GM06990 (cell line): ENCODE data around the gene LPCAT2.

Source experiments
- DNase-seq: peaks from one replicate; pipeline ENCODE4 v3.0.0-alpha.2; 2011; ENCODE audit not compliant: insufficient read length; ENCODE audit errors: extremely low read depth
- H3K27me3 ChIP-seq: replicated peaks from 2 replicates; pipeline ENCODE4 v1.6.0; 2011; ENCODE audit warnings: low read length; ENCODE audit not compliant: control insufficient read depth, insufficient read depth
- H3K36me3 ChIP-seq: 2 replicates; pipeline ENCODE4 v1.5.1; 2011; ENCODE audit warnings: low read length; ENCODE audit not compliant: control insufficient read depth, insufficient read depth
- H3K4me3 ChIP-seq: replicated peaks from 2 replicates; pipeline ENCODE4 v1.5.1; 2011; ENCODE audit warnings: low read depth, mild to moderate bottlenecking, control low read depth, low read length
- CTCF ChIP-seq: IDR thresholded peaks from 2 replicates; pipeline ENCODE4 v1.5.1; 2011; ENCODE audit warnings: low read length, control low read depth, mild to moderate bottlenecking, inconsistent platforms; ENCODE audit not compliant: insufficient read depth, poor library complexity, severe bottlenecking

Gene LPCAT2

GRCh38 chr16:55491691-55492090 lies 17.2 kb upstream of the LPCAT2 start:
- H3K27me3 ChIP-seq, result peaks cover 2% of the 10 kb centered on the region
- no peak for TF ChIP-seq CTCF
- H3K4me3 ChIP-seq, result no peak overlapping the region
- no peaks in the 10 kb centered on the region for H3K36me3 ChIP-seq
- no peak for DNase-seq

DNA sequence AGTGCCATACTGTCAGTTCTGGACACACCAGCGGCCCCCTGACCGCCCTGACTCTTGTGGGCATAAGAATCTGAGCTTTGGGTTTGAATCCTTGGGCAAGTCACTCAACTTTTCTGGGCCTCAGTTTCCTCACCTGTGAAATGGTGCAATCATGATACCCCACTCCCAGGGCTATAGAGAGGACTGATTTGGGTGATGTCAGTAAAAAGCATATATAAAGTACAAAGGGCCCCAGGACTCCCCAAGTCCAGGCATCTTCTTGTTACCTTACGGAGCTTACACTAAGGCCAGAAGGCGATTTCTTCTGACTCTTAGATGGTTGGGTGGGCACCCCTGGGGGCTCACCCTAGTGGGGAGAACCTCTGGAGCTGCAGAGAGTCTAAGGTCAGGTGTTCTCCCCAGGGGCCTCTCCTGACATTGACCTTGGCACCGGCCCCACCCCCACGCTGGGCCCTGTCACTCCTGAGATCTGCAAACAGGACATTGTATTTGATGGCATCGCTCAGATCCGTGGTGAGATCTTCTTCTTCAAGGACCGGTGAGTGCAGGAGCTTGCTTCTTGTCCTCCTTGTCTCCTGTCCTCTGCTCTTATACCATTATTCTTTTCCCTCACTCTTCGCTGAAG lies 16.0 kb upstream of the LPCAT2 start:
- Histone ChIP-seq H3K36me3 (no peaks in the 10 kb centered on the region), H3K4me3 (no peak overlapping the region), H3K27me3 (peaks cover 2% of the 10 kb centered on the region)
- no peak for DNase-seq
- no peak for TF ChIP-seq CTCF

DNA sequence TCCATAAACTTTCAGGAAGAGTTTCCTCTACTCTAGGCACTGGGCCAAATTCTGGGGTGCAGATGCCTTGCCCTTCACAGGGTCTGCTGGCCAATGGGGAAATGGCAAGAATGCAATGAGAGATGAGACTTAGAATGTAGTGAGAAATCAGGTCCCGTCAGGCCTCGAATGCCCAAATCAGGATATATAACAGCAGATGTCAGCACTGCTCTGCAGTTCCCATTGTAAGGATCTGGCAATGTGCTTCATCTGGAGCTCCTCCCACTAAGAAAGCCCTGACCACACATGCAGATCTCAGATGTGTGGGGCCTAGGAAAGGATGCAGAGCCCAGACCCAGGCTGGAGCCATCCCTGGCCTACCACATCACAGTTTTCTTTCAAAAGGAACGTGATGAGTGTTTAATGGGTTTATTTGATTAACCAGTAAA lies 13.9 kb upstream of the LPCAT2 start:
- TF ChIP-seq CTCF, result no peak
- no peak for DNase-seq
- no peak overlapping the region for H3K4me3 ChIP-seq
- no peaks in the 10 kb centered on the region for H3K36me3 ChIP-seq
- peaks cover 2% of the 10 kb centered on the region for H3K27me3 ChIP-seq

DNA sequence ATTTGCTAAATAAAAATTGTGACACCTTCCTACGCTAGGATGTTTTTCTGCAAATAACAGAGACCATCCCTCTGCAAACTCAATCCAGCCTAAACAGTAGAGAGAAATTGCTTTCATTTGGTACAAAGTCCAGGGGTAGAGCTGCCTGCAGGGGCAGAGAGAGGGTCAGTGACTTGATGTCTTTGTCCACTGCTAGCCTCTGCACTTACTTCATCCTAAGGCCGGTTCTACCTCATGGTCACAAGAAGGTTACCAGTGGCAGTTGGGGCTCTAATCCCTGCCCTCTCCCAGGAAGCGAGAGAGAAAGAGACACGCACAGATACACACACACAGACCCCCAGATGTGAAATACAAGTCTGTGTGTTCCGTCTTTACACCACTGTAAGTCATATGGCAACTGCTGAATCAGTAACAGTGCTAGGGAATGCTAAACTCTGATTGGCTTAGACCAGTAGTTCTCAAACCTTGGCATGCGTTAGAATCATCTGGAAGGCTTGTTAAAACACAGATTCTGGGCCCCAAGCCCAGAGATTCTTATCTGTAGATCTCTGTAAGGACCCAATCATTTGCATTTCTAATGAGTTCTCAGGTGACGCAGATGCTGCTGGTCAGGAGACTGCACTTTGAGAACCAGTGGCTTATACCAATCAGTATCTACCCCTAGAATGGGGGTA lies 13.1 kb upstream of the LPCAT2 start:
- no peak for TF ChIP-seq CTCF
- H3K36me3 ChIP-seq, result no peaks in the 10 kb centered on the region

DNA sequence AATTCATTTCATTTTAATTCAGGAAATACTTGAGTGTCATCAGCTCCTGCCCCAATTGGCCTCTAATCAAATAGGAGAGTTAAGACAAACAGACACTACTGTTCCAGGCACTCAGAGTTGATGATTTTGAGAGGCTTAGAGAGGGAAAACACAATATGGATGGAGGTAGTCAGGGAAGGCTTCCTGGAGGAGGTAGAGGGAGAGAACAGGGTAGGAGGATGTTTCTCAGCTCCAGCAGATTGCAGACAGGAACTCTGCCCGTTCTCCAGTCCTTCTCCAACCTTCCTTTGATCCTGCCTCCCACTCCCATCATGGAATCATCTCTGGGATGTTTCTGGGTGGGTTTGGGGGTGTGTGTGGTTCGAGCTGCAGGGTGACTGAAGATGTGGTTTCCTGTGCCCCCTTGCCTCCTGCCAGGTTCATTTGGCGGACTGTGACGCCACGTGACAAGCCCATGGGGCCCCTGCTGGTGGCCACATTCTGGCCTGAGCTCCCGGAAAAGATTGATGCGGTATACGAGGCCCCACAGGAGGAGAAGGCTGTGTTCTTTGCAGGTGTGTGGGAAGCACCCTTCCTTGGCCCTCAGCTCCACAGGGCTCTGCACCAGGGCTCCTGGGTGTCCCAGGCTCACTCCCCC lies 12.2 kb upstream of the LPCAT2 start:
- H3K36me3 ChIP-seq, result no peaks in the 10 kb centered on the region
- no peak for TF ChIP-seq CTCF
- DNase-seq, result no peak

More for the DNA sequence above, 13.1 kb upstream of the LPCAT2 start:
- no peak for DNase-seq
- Histone ChIP-seq H3K27me3 (peaks cover 2% of the 10 kb centered on the region), H3K4me3 (no peak overlapping the region)

More for the DNA sequence above, 12.2 kb upstream of the LPCAT2 start:
- peaks cover 2% of the 10 kb centered on the region for H3K27me3 ChIP-seq
- H3K4me3 ChIP-seq, result no peak overlapping the region
